H9 (cell line): ENCODE measurements around the gene ADSS1. TPM values are rescaled to one million over a fixed set of nuclear protein-coding genes. Genes with fewer than 3 reads are reported as not detected.
A peak's percentile ranks its signal among the peaks of the same experiment; 100 is the strongest.

Experiments used
- DNase-seq: peaks from one replicate; pipeline ENCODE4 v3.0.0-alpha.2; 2017
- H2AFZ ChIP-seq: one replicate; pipeline ENCODE4 v1.6.1; 2013; ENCODE audit warnings: mild to moderate bottlenecking, low read length, control low read depth, moderate library complexity
- H2AK5ac ChIP-seq: 2 replicates; pipeline ENCODE4 v1.6.1; 2013; ENCODE audit warnings: low read length, control low read depth, mixed read lengths; ENCODE audit not compliant: insufficient read length
- H2BK120ac ChIP-seq: one replicate; pipeline ENCODE4 v1.6.1; 2013; ENCODE audit warnings: low read depth, mild to moderate bottlenecking, low read length, control low read depth, inconsistent platforms; ENCODE audit not compliant: poor library complexity, severe bottlenecking
- H2BK12ac ChIP-seq: 2 replicates; pipeline ENCODE4 v1.6.1; 2013; ENCODE audit warnings: low read length, control low read depth, mixed read lengths, low read depth; ENCODE audit not compliant: insufficient read length
- H2BK15ac ChIP-seq: 2 replicates; pipeline ENCODE4 v1.6.1; 2013; ENCODE audit warnings: low read depth, low read length, control low read depth
- H2BK20ac ChIP-seq: one replicate; pipeline ENCODE4 v1.6.1; 2013; ENCODE audit warnings: low read depth, mild to moderate bottlenecking, low read length, control low read depth, inconsistent platforms; ENCODE audit not compliant: poor library complexity, severe bottlenecking
- H2BK5ac ChIP-seq: 2 replicates; pipeline ENCODE4 v1.6.1; 2013; ENCODE audit warnings: low read length, control low read depth, mixed read lengths; ENCODE audit not compliant: insufficient read length
- H3K14ac ChIP-seq: 2 replicates; pipeline ENCODE4 v1.6.1; 2013; ENCODE audit warnings: low read length, control low read depth; ENCODE audit not compliant: insufficient read depth
- H3K18ac ChIP-seq: 2 replicates; pipeline ENCODE4 v1.6.1; 2013; ENCODE audit warnings: low read depth, mild to moderate bottlenecking, mixed read lengths, low read length, control low read depth; ENCODE audit not compliant: insufficient read length
- H3K23ac ChIP-seq: 2 replicates; pipeline ENCODE4 v1.6.1; 2013; ENCODE audit warnings: low read length, control low read depth, mixed read lengths, low read depth; ENCODE audit not compliant: insufficient read length
- H3K23me2 ChIP-seq: 2 replicates; pipeline ENCODE4 v1.6.1; 2013; ENCODE audit warnings: low read depth, mild to moderate bottlenecking, mixed read lengths, low read length, control low read depth; ENCODE audit not compliant: insufficient read length, poor library complexity, severe bottlenecking
- H3K27ac ChIP-seq: 2 replicates; pipeline ENCODE4 v1.5.1; 2013; ENCODE audit warnings: low read length, control low read depth, mixed read lengths, low read depth; ENCODE audit not compliant: insufficient read length
- H3K27me3 ChIP-seq: 2 replicates; pipeline ENCODE4 v1.6.1; 2013; ENCODE audit warnings: low read length, control low read depth, inconsistent platforms; ENCODE audit not compliant: insufficient read depth
- H3K4ac ChIP-seq: 2 replicates; pipeline ENCODE4 v1.6.1; 2013; ENCODE audit warnings: low read depth, mild to moderate bottlenecking, control low read depth, inconsistent platforms, low read length, moderate library complexity
- H3K4me1 ChIP-seq: 2 replicates; pipeline ENCODE4 v1.6.1; 2013; ENCODE audit warnings: low read length, control low read depth, inconsistent platforms; ENCODE audit not compliant: insufficient read depth
- H3K4me2 ChIP-seq: 2 replicates; pipeline ENCODE4 v1.6.1; 2013; ENCODE audit warnings: low read length, control low read depth, mixed read lengths; ENCODE audit not compliant: insufficient read length, insufficient read depth
- H3K56ac ChIP-seq: 2 replicates; pipeline ENCODE4 v1.6.1; 2013; ENCODE audit warnings: low read depth, mild to moderate bottlenecking, mixed read lengths, low read length, control low read depth; ENCODE audit not compliant: insufficient read length
- H3K79me1 ChIP-seq: 2 replicates; pipeline ENCODE4 v1.6.1; 2013; ENCODE audit warnings: low read depth, mild to moderate bottlenecking, moderate library complexity, low read length, control low read depth, inconsistent platforms; ENCODE audit not compliant: insufficient read depth, poor library complexity, severe bottlenecking
- H3K79me2 ChIP-seq: 2 replicates; pipeline ENCODE4 v1.6.1; 2013; ENCODE audit warnings: low read length, control low read depth, inconsistent platforms; ENCODE audit not compliant: insufficient read depth
- H3K9ac ChIP-seq: 2 replicates; pipeline ENCODE4 v1.6.1; 2013; ENCODE audit warnings: low read length, control low read depth, mixed read lengths; ENCODE audit not compliant: insufficient read length; ENCODE audit errors: extremely low read depth
- H3K9me3 ChIP-seq: one replicate; pipeline ENCODE4 v1.6.1; 2013; ENCODE audit warnings: low read depth, low read length, inconsistent platforms; ENCODE audit not compliant: control insufficient read depth
- H3T11ph ChIP-seq: one replicate; pipeline ENCODE4 v1.6.1; 2013; ENCODE audit warnings: mild to moderate bottlenecking, low read length, control low read depth, inconsistent platforms
- H4K20me1 ChIP-seq: one replicate; pipeline ENCODE4 v1.6.1; 2013; ENCODE audit not compliant: control insufficient read depth, insufficient read length, insufficient read depth
- H4K5ac ChIP-seq: 2 replicates; pipeline ENCODE4 v1.6.1; 2013; ENCODE audit warnings: low read depth, mild to moderate bottlenecking, mixed read lengths, low read length, control low read depth; ENCODE audit not compliant: insufficient read length
- H4K8ac ChIP-seq: replicated peaks from 2 replicates; pipeline ENCODE4 v1.6.1; 2013; ENCODE audit warnings: low read length, control low read depth, mixed read lengths, low read depth; ENCODE audit not compliant: insufficient read length
- H4K91ac ChIP-seq: 2 replicates; pipeline ENCODE4 v1.6.1; 2013; ENCODE audit warnings: low read depth, mild to moderate bottlenecking, moderate library complexity, mixed read lengths, low read length, control low read depth; ENCODE audit not compliant: insufficient read length
- H3K27ac Mint-ChIP-seq, 3 experiments: 2 replicates in 2 of 3; 3 replicates in 1 of 3; pipeline ENCODE4 v1.8.0; 2020 to 2021; ENCODE audit warnings: mixed read lengths in 3 of 3, mild to moderate bottlenecking in 1 of 3, moderate library complexity in 1 of 3
- H3K27me3 Mint-ChIP-seq: 2 replicates; pipeline ENCODE4 v1.8.0; 2021; ENCODE audit warnings: low read depth, mild to moderate bottlenecking, moderate library complexity, mixed read lengths
- H3K36me3 Mint-ChIP-seq, 3 experiments: 2 replicates in 2 of 3; 3 replicates in 1 of 3; pipeline ENCODE4 v1.8.0; 2020 to 2021; ENCODE audit warnings: low read depth in 3 of 3, mixed read lengths in 3 of 3; ENCODE audit not compliant: insufficient read depth in 1 of 3
- H3K4me1 Mint-ChIP-seq, 2 experiments: 2 replicates each; pipeline ENCODE4 v1.8.0; 2020; ENCODE audit warnings: mixed read lengths in 2 of 2
- H3K4me3 Mint-ChIP-seq, 2 experiments: 2 replicates in 1 of 2; 3 replicates in 1 of 2; pipeline ENCODE4 v1.8.0; 2020 to 2021; ENCODE audit warnings: mild to moderate bottlenecking in 2 of 2, mixed read lengths in 2 of 2, moderate library complexity in 1 of 2
- H3K9me3 Mint-ChIP-seq, 2 experiments: 2 replicates in 1 of 2; 3 replicates in 1 of 2; pipeline ENCODE4 v1.8.0; 2020; ENCODE audit warnings: mild to moderate bottlenecking in 2 of 2, mixed read lengths in 2 of 2, moderate library complexity in 1 of 2
- WGBS: extraction: QIAGEN DNeasy Blood & Tissue Kit; methylation state at CpG from one replicate; pipeline ENCODE4 v1.1.7; 2013; ENCODE audit warnings: missing lambda C conversion rate, low lambda C conversion rate, mixed read lengths; ENCODE audit not compliant: insufficient read length; ENCODE audit errors: extremely low coverage; 5-methylcytosine and 5-hydroxymethylcytosine counted together
- total RNA-seq: library from RNA; stranded (reverse); gene quantifications from 2 replicates; pipeline ENCODE4 v1.2.1, GENCODE V29; 2021
- TF ChIP-seq, protein P1 (sequence below): fragments of 200-600 bp; sonication (generic); conservative IDR thresholded peaks from 3 replicates; pipeline ENCODE4 v1.8.0; 2021; ENCODE audit warnings: antibody characterized with exemption, mild to moderate bottlenecking

Gene ADSS1
- total RNA-seq, 1 experiment from 2014 or later: 8.5 TPM

DNA sequence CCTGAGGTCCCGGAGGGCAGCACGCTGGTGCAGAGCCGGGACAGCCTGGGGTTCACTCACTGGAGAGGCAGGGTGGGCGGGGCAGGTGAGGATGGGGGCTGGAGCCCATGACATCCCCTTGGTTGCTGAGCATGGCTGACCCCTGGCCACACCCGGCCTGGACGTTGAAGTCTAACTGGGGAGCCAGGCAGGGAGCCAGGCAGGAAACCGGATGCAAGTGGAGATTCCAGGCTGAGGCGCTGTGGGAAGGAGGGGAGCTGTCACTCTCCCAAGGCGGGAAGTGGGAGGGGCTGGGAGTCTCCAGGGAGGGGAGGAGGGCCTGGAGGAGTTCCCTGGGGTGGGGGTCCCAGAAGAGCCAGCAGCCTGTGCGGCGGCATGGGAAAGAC is 42.3 kb upstream of the ADSS1 start:
- H3K4me1 Mint-ChIP-seq: peaks cover 50 to 61% of the 10 kb centered on the region in 2 experiments
- no peak overlapping the region for H2BK12ac ChIP-seq
- H2AK5ac ChIP-seq: no peak overlapping the region
- no peak overlapping the region for H3K14ac ChIP-seq
- no peak overlapping the region for H4K5ac ChIP-seq
- peaks cover 7% of the 10 kb centered on the region for H3K27me3 Mint-ChIP-seq
- no peak overlapping the region for H2BK20ac ChIP-seq
- no peak overlapping the region for H3K18ac ChIP-seq
- H3K79me1 ChIP-seq: no peaks in the 10 kb centered on the region
- WGBS: no CpG with 5 or more reads among the region's 11 CpGs
- H4K91ac ChIP-seq: no peak overlapping the region
- H3K9me3 ChIP-seq: no peaks in the 10 kb centered on the region
- TF ChIP-seq, protein P1, sequence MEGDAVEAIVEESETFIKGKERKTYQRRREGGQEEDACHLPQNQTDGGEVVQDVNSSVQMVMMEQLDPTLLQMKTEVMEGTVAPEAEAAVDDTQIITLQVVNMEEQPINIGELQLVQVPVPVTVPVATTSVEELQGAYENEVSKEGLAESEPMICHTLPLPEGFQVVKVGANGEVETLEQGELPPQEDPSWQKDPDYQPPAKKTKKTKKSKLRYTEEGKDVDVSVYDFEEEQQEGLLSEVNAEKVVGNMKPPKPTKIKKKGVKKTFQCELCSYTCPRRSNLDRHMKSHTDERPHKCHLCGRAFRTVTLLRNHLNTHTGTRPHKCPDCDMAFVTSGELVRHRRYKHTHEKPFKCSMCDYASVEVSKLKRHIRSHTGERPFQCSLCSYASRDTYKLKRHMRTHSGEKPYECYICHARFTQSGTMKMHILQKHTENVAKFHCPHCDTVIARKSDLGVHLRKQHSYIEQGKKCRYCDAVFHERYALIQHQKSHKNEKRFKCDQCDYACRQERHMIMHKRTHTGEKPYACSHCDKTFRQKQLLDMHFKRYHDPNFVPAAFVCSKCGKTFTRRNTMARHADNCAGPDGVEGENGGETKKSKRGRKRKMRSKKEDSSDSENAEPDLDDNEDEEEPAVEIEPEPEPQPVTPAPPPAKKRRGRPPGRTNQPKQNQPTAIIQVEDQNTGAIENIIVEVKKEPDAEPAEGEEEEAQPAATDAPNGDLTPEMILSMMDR: no peak
- DNase-seq: peak; percentile 94
- no peaks in the 10 kb centered on the region for H4K20me1 ChIP-seq
- no peak overlapping the region for H3K9ac ChIP-seq
- H4K8ac ChIP-seq: no peak overlapping the region
- no peak overlapping the region for H3K56ac ChIP-seq
- H2BK15ac ChIP-seq: no peak overlapping the region
- H3T11ph ChIP-seq: no peak overlapping the region
- H3K23me2 ChIP-seq: peaks cover 12% of the 10 kb centered on the region
- H2AFZ ChIP-seq: no peak overlapping the region
- H3K23ac ChIP-seq: no peak overlapping the region
- peak overlapping the region; percentile 56 to 72 for H3K4me3 Mint-ChIP-seq
- no peak overlapping the region for H3K4ac ChIP-seq
- H3K27ac ChIP-seq: no peak overlapping the region
- H3K36me3 Mint-ChIP-seq: no peaks in the 10 kb centered on the region; a peak in 3 of 7 replicates
- peaks cover 0 to 8% of the 10 kb centered on the region in 2 experiments; a peak in 2 of 5 replicates for H3K9me3 Mint-ChIP-seq
- no peak overlapping the region for H2BK5ac ChIP-seq
- no peaks in the 10 kb centered on the region for H3K27me3 ChIP-seq
- H3K4me1 ChIP-seq: peaks cover 8% of the 10 kb centered on the region; the same call in 1 of the 2 replicates
- H3K4me2 ChIP-seq: peak overlapping the region; percentile 25
- no peaks in the 10 kb centered on the region for H3K79me2 ChIP-seq
- peak overlapping the region; percentile 52 to 96 (median 88); a peak in 6 of 7 replicates for H3K27ac Mint-ChIP-seq
- no peak overlapping the region for H2BK120ac ChIP-seq
